Panc1 (cell line): ENCODE results near the gene TIGAR.

Experiments used
- POLR2AphosphoS5 ChIP-seq: IDR thresholded peaks from 2 replicates; pipeline ENCODE4 v1.6.1; 2012; ENCODE audit warnings: mild to moderate bottlenecking, low read depth, low read length, moderate library complexity
- SIN3A ChIP-seq: IDR thresholded peaks from 2 replicates; pipeline ENCODE4 v1.6.1; 2012; ENCODE audit warnings: low read depth, mild to moderate bottlenecking, low read length, moderate library complexity, borderline replicate concordance; ENCODE audit not compliant: insufficient read depth
- TCF7L2 ChIP-seq: IDR thresholded peaks from 2 replicates; pipeline ENCODE4 v1.6.1; 2011; ENCODE audit warnings: mild to moderate bottlenecking, low read depth, low read length, inconsistent platforms
- TF ChIP-seq, protein P1 (sequence below): fragments of 450-650 bp; IDR thresholded peaks from 2 replicates; pipeline ENCODE4 v1.5.1; 2017; ENCODE audit warnings: mild to moderate bottlenecking
- TF ChIP-seq, protein P2 (sequence below), 2 experiments: IDR thresholded peaks; 2 replicates each; pipeline ENCODE4 v1.6.1; 2011 to 2012; ENCODE audit warnings: low read depth in 2 of 2, control low read depth in 1 of 2, low read length in 1 of 2, mild to moderate bottlenecking in 1 of 2, moderate library complexity in 1 of 2; ENCODE audit not compliant: insufficient read depth in 1 of 2

DNA sequence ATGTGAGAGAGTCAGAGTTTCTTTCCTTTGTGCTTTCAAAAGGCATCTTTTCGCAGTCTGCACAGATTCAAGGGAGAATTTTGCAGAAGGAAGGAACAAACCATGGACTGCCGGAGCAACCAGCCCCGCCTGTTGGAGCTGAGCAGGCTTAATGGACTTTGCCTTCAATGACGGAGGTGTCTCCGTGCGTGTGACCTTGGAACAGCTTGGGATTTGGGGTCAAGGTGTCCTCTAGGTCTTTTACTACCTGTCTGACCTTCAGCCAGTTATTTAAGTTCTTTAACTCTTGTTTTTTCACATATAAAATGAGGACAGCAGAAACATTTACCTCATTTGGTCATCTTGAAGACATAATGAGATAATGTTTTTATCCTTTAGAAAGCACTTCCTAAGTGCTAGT is 54.4 kb downstream of the TIGAR start:
- TF ChIP-seq, protein P1, sequence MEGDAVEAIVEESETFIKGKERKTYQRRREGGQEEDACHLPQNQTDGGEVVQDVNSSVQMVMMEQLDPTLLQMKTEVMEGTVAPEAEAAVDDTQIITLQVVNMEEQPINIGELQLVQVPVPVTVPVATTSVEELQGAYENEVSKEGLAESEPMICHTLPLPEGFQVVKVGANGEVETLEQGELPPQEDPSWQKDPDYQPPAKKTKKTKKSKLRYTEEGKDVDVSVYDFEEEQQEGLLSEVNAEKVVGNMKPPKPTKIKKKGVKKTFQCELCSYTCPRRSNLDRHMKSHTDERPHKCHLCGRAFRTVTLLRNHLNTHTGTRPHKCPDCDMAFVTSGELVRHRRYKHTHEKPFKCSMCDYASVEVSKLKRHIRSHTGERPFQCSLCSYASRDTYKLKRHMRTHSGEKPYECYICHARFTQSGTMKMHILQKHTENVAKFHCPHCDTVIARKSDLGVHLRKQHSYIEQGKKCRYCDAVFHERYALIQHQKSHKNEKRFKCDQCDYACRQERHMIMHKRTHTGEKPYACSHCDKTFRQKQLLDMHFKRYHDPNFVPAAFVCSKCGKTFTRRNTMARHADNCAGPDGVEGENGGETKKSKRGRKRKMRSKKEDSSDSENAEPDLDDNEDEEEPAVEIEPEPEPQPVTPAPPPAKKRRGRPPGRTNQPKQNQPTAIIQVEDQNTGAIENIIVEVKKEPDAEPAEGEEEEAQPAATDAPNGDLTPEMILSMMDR: no peak
- TF ChIP-seq POLR2AphosphoS5 (no peak), SIN3A (no peak), TCF7L2 (no peak)
- TF ChIP-seq, protein P2, sequence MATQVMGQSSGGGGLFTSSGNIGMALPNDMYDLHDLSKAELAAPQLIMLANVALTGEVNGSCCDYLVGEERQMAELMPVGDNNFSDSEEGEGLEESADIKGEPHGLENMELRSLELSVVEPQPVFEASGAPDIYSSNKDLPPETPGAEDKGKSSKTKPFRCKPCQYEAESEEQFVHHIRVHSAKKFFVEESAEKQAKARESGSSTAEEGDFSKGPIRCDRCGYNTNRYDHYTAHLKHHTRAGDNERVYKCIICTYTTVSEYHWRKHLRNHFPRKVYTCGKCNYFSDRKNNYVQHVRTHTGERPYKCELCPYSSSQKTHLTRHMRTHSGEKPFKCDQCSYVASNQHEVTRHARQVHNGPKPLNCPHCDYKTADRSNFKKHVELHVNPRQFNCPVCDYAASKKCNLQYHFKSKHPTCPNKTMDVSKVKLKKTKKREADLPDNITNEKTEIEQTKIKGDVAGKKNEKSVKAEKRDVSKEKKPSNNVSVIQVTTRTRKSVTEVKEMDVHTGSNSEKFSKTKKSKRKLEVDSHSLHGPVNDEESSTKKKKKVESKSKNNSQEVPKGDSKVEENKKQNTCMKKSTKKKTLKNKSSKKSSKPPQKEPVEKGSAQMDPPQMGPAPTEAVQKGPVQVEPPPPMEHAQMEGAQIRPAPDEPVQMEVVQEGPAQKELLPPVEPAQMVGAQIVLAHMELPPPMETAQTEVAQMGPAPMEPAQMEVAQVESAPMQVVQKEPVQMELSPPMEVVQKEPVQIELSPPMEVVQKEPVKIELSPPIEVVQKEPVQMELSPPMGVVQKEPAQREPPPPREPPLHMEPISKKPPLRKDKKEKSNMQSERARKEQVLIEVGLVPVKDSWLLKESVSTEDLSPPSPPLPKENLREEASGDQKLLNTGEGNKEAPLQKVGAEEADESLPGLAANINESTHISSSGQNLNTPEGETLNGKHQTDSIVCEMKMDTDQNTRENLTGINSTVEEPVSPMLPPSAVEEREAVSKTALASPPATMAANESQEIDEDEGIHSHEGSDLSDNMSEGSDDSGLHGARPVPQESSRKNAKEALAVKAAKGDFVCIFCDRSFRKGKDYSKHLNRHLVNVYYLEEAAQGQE (IDR thresholded peaks at IDR 0.05; ENCODE audit: insufficient read depth in 1 of 2, low read depth in 2 of 2, low read length in 1 of 2): no peak
